HepG2 (cell line): ENCODE measurements around the gene DYNC1LI2. TPM values are rescaled to one million over a fixed set of nuclear protein-coding genes. Genes with fewer than 3 reads are reported as not detected.
A peak's percentile ranks its signal among the peaks of the same experiment; 100 is the strongest.

Experiments used
- ATAC-seq: fragments of 200-7000 bp; cut with Tn5 transposase; 3 replicates; pipeline ENCODE4 v1.9.1; 2020; ENCODE audit warnings: mild to moderate bottlenecking, moderate library complexity
- BruUV-seq: library from RNA; stranded (reverse); fragments of 400-500 nt; replicated peaks from 2 replicates; lab custom pipeline; 2021; lab: Mats Ljungman, UMichigan
- CTCF ChIA-PET: fragments of 300-600 bp; formaldehyde crosslinking; extraction: SDS; loops from one replicate; lab custom pipeline; 2021; ENCODE audit warnings: low total read pairs, inconsistent platforms, low intra/inter-chr PET ratio; lab: Yijun Ruan, JAX
- POLR2A ChIA-PET: fragments of 350-600 bp; sonication (Branson Sonifier 250); formaldehyde crosslinking; loops from one replicate; lab custom pipeline; 2020; ENCODE audit warnings: antibody characterized with exemption, inconsistent platforms; lab: Yijun Ruan, JAX
- DNase-seq: peaks from one replicate; pipeline ENCODE4 v3.0.0-alpha.2; 2015; ENCODE audit warnings: low spot score
- FAIRE-seq: peaks from 3 replicates; lab custom pipeline; 2011; peaks lifted over from hg19 to GRCh38; lab: Jason Lieb, UNC
- H2AFZ ChIP-seq: one replicate; pipeline ENCODE4 v1.6.1; 2011; ENCODE audit warnings: low read length, inconsistent platforms
- H3K27ac ChIP-seq: fragments of 300-600 bp; 3 replicates; pipeline ENCODE4 v1.8.0; 2011; ENCODE audit warnings: mixed run types, mild to moderate bottlenecking, mixed read lengths, low read length, inconsistent platforms; ENCODE audit not compliant: insufficient read depth; ENCODE audit errors: extremely low read length
- H3K27me3 ChIP-seq, 2 experiments: fragments of 200-600 bp in 1 of 2; 2 replicates in 1 of 2; 3 replicates in 1 of 2; pipeline versions ENCODE4 v1.6.0 to v1.8.0; 2011; ENCODE audit warnings: low read length in 2 of 2, mild to moderate bottlenecking in 2 of 2, moderate library complexity in 2 of 2, inconsistent platforms in 1 of 2; ENCODE audit not compliant: insufficient read depth in 2 of 2, control insufficient read depth in 1 of 2
- H3K36me3 ChIP-seq, 2 experiments: fragments of 200-600 bp in 1 of 2; replicated peaks in 1 of 2; 2 replicates in 1 of 2; 3 replicates in 1 of 2; pipeline versions ENCODE4 v1.5.1 to v1.8.0; 2011; ENCODE audit warnings: low read length in 2 of 2, inconsistent platforms in 1 of 2; ENCODE audit not compliant: insufficient read depth in 2 of 2, control insufficient read depth in 1 of 2
- H3K4me1 ChIP-seq: 2 replicates; pipeline ENCODE4 v1.5.1; 2012; ENCODE audit warnings: low read length, inconsistent platforms; ENCODE audit not compliant: insufficient read depth
- H3K4me2 ChIP-seq: 2 replicates; pipeline ENCODE4 v1.6.0; 2011; ENCODE audit warnings: low read depth, low read length, inconsistent platforms
- H3K4me3 ChIP-seq, 3 experiments: fragments of 200-600 bp in 1 of 3; sonication (generic), shearing (Covaris generic) in 1 of 3; replicated peaks in 1 of 3; 2 replicates each; pipeline ENCODE4 v1.5.1; 2011 to 2016; ENCODE audit warnings: low read length in 3 of 3, inconsistent platforms in 2 of 3, low read depth in 2 of 3, mild to moderate bottlenecking in 2 of 3, control low read depth in 1 of 3, mixed read lengths in 1 of 3; ENCODE audit not compliant: insufficient read depth in 1 of 3
- H3K79me2 ChIP-seq: one replicate; pipeline ENCODE4 v1.6.1; 2011; ENCODE audit warnings: low read length, inconsistent platforms; ENCODE audit not compliant: insufficient read depth
- H3K9ac ChIP-seq: 2 replicates; pipeline ENCODE4 v1.6.0; 2011; ENCODE audit warnings: mild to moderate bottlenecking, low read depth, low read length, inconsistent platforms; ENCODE audit not compliant: insufficient read depth
- H3K9me3 ChIP-seq: 2 replicates; pipeline ENCODE4 v1.5.1; 2012; ENCODE audit warnings: mild to moderate bottlenecking, low read length
- H4K20me1 ChIP-seq: 2 replicates; pipeline ENCODE4 v1.6.0; 2011; ENCODE audit warnings: inconsistent platforms, mild to moderate bottlenecking, low read length, moderate library complexity; ENCODE audit not compliant: insufficient read depth
- ARID5B ChIP-seq: IDR thresholded peaks from 2 replicates; pipeline ENCODE4 v1.4.0; 2020; ENCODE audit warnings: mild to moderate bottlenecking, missing genetic modification reagents
- ATF1 ChIP-seq: IDR thresholded peaks from 2 replicates; pipeline ENCODE4 v1.6.1; 2016; ENCODE audit warnings: mild to moderate bottlenecking, control low read depth
- GATAD2A ChIP-seq: IDR thresholded peaks from 2 replicates; pipeline ENCODE4 v1.6.1; 2016
- GFI1 ChIP-seq: sonication (generic); formaldehyde crosslinking; IDR thresholded peaks from 2 replicates; pipeline ENCODE4 v1.5.0; 2020; ENCODE audit warnings: missing genetic modification reagents, mild to moderate bottlenecking, borderline replicate concordance
- HNF4A ChIP-seq: sonication (generic); formaldehyde crosslinking; IDR thresholded peaks from 2 replicates; pipeline ENCODE4 v1.4.0; 2020; ENCODE audit warnings: missing genetic modification reagents
- NCOR1 ChIP-seq: fragments of 200-600 bp; sonication (generic); IDR thresholded peaks from 2 replicates; pipeline ENCODE4 v1.7.0; 2017; ENCODE audit warnings: antibody characterized with exemption, low read length, borderline replicate concordance
- SAP130 ChIP-seq: IDR thresholded peaks from 2 replicates; pipeline ENCODE4 v1.6.1; 2016; ENCODE audit warnings: low read depth
- SNAPC4 ChIP-seq: sonication (generic); formaldehyde crosslinking; IDR thresholded peaks from 2 replicates; pipeline ENCODE4 v1.4.0; 2020; ENCODE audit warnings: mild to moderate bottlenecking, missing genetic modification reagents
- YEATS4 ChIP-seq: sonication (generic); formaldehyde crosslinking; IDR thresholded peaks from 2 replicates; pipeline ENCODE4 v1.4.0; 2020; ENCODE audit warnings: missing genetic modification reagents, borderline replicate concordance
- ZNF335 ChIP-seq: sonication (generic); formaldehyde crosslinking; IDR thresholded peaks from 2 replicates; pipeline ENCODE4 v1.4.0; 2020; ENCODE audit warnings: missing genetic modification reagents
- WGBS: methylation state at CpG from one replicate; pipeline ENCODE4 v1.1.6; 2017; ENCODE audit warnings: low lambda C conversion rate; 5-methylcytosine and 5-hydroxymethylcytosine counted together
- in situ Hi-C: cut with HindIII; loops from 2 replicates; pipeline ENCODE4 v1.10.0; 2017; ENCODE audit warnings: low pct_unique_long_range_greater_than_20kb; ENCODE audit not compliant: extremely low pct_ligation_motif_present
- intact Hi-C: fragments of 100-400 bp; cut with micrococcal nuclease; formaldehyde crosslinking; loops from one replicate; pipeline ENCODE4 v1.10.0; 2022; ENCODE audit not compliant: unreplicated experiment
- polyA plus RNA-seq, 8 experiments: library from polyadenylated mRNA; depleted of rRNA in 3 of 8; stranded (reverse) in 7 of 8; unstranded in 1 of 8; fragments of >200 nt; fragmentation: Illumina TruSeq in 4 of 8; extraction: Trizol in 4 of 8; gene quantifications; 2 replicates each; pipeline versions ENCODE4 v1.2.1 to v1.2.3, GENCODE V29; 2011 to 2016; ENCODE audit warnings: low read depth in 4 of 8, missing spikeins in 1 of 8, mixed read lengths in 1 of 8; ENCODE audit not compliant: insufficient read depth in 1 of 8
- total RNA-seq, 5 experiments: library from RNA; depleted of rRNA; stranded (reverse); fragments of >200 nt; fragmentation: Illumina TruSeq; extraction: Trizol; gene quantifications; 2 replicates each; pipeline ENCODE4 v1.2.3, GENCODE V29; 2016; ENCODE audit warnings: low read depth in 1 of 5
- TF ChIP-seq, protein P1 (sequence below): sonication (generic); formaldehyde crosslinking; IDR thresholded peaks from 2 replicates; pipeline ENCODE4 v1.4.0; 2020; ENCODE audit warnings: missing genetic modification reagents

The DYNC1LI2 gene
- total and polyA plus RNA-seq, 2 of the 13 experiments (the other 11 are each of a cell fraction or from before 2014, with no cell fraction given), result 65.5 to 135 TPM

DNA sequence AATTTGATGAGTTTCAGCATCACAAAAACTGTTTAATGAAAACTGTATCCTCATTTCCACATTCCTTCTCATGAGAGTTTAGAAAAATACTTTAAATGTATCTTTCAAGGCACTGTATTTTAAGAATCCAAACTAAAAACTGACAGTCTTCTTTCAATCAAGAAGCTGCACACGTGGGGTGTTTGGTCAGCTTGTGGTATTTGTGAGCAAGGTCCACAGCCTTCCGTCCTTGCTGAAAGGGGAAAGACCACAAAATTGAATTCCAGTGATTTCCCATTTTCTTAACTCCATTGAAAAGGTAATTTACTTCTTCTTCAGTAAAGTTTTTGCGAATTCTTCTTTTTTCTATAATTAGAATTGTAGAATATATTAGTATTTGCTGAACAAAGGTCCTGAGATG lies 3.4 kb upstream of the DYNC1LI2 start:
- Histone ChIP-seq H3K27me3 (no peaks in the 10 kb centered on the region; a peak in 1 of 5 replicates), H3K9ac (no peak overlapping the region), H3K36me3 (no peaks in the 10 kb centered on the region), H3K9me3 (no peaks in the 10 kb centered on the region), H3K4me3 (peak overlapping the region in 1 of 3 experiments; percentile 4; a peak in 1 of 6 replicates), H3K27ac (no peak overlapping the region), H2AFZ (no peak overlapping the region), H3K4me1 (peaks cover 42% of the 10 kb centered on the region)
- DNase-seq, result peak; percentile 46
- ATAC-seq, result no peak
- WGBS, result 1% methylated on average over 3 of the region's 3 CpGs
- intact Hi-C loops, result loop anchor here (10.0 kb wide), 1 partner anchor 90 kb away; the partner anchor contains the start of gene CA7
- POLR2A ChIA-PET, result no interaction called here
- BruUV-seq, result no TSS peak
- FAIRE-seq, result no peak
- TF ChIP-seq NCOR1, result no peak
- peak; percentile 80; the same call in 1 of the 2 replicates for TF ChIP-seq GFI1 (CRISPR knock-in tag)
- 0 out of 2 replicates have a peak, but pooled peaks have one; percentile 24 for TF ChIP-seq SAP130 (CRISPR knock-in tag)
- TF ChIP-seq SNAPC4, result no peak
- peak; percentile 73 for TF ChIP-seq HNF4A (CRISPR knock-in tag)
- TF ChIP-seq YEATS4 (CRISPR knock-in tag), result peak; percentile 33; the same call in 1 of the 2 replicates
- TF ChIP-seq, protein P1, sequence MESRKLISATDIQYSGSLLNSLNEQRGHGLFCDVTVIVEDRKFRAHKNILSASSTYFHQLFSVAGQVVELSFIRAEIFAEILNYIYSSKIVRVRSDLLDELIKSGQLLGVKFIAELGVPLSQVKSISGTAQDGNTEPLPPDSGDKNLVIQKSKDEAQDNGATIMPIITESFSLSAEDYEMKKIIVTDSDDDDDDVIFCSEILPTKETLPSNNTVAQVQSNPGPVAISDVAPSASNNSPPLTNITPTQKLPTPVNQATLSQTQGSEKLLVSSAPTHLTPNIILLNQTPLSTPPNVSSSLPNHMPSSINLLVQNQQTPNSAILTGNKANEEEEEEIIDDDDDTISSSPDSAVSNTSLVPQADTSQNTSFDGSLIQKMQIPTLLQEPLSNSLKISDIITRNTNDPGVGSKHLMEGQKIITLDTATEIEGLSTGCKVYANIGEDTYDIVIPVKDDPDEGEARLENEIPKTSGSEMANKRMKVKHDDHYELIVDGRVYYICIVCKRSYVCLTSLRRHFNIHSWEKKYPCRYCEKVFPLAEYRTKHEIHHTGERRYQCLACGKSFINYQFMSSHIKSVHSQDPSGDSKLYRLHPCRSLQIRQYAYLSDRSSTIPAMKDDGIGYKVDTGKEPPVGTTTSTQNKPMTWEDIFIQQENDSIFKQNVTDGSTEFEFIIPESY, result no peak
- TF ChIP-seq ARID5B (CRISPR knock-in tag), result peak; percentile 27; the same call in 1 of the 2 replicates
- 0 out of 2 replicates have a peak, but pooled peaks have one; percentile 26 for TF ChIP-seq ATF1 (CRISPR knock-in tag)
- TF ChIP-seq ZNF335 (CRISPR knock-in tag), result peak; percentile 83
- TF ChIP-seq GATAD2A, result peak; percentile 35; the same call in 1 of the 2 replicates
- TF ChIP-seq, all 625 proteins: peak for 8
- Histone ChIP-seq H4K20me1 (peaks cover 11% of the 10 kb centered on the region; the same call in 1 of the 2 replicates), H3K4me2 (peak overlapping the region; percentile 47), H3K79me2 (peaks cover 17% of the 10 kb centered on the region)
- CTCF ChIA-PET, result no interaction called here
- in situ Hi-C loops, result no loop called here
